ENCODE data around the gene SLC24A3. TPM values are rescaled to one million over a fixed set of nuclear protein-coding genes. Genes with fewer than 3 reads are reported as not detected.

Gene SLC24A3
- total RNA-seq, 2 experiments from 2014 or later = not detected

DNA sequence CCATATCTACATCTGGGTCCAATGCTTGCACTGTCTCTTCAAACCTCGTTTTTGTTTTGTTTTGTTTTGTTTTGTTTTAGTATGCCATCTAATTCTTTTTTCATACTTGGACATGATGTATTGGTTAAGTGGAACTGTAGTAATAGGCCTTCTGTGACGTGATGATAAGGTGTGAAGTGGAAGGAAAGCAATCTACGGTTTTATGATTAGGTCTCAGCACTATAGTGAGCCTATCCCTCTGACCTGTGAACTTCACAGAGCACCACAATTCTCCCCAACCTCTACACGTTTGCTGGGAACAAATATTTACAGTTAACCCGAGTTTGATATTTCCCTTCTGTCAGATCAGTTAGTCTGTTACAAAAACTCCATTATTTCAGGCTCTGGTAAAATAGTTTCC is 19.1 kb upstream of the SLC24A3 start:
- Histone ChIP-seq H3K27ac (ENCODE audit: low read depth, low read length, poor library complexity, severe bottlenecking) (no peak overlapping the region), H4K20me1 (ENCODE audit: insufficient read depth, low read length) (no peaks in the 10 kb centered on the region), H3K4me3 (ENCODE audit: low read depth, low read length, poor library complexity, severe bottlenecking) (no peak overlapping the region), H3K9me2 (ENCODE audit: insufficient read depth, low read length) (no peaks in the 10 kb centered on the region), H3K36me3 (ENCODE audit: insufficient read depth, low read length) (no peaks in the 10 kb centered on the region), H2AFZ (ENCODE audit: low read length) (no peak overlapping the region), H3K9me3 (ENCODE audit: low read length) (no peaks in the 10 kb centered on the region), H3K79me2 (ENCODE audit: insufficient read depth, low read depth, low read length) (no peaks in the 10 kb centered on the region), H3K4me1 (ENCODE audit: insufficient read depth, low read length, poor library complexity, severe bottlenecking) (no peaks in the 10 kb centered on the region), H3K4me2 (ENCODE audit: low read length) (no peak overlapping the region)
- TF ChIP-seq, protein P1, sequence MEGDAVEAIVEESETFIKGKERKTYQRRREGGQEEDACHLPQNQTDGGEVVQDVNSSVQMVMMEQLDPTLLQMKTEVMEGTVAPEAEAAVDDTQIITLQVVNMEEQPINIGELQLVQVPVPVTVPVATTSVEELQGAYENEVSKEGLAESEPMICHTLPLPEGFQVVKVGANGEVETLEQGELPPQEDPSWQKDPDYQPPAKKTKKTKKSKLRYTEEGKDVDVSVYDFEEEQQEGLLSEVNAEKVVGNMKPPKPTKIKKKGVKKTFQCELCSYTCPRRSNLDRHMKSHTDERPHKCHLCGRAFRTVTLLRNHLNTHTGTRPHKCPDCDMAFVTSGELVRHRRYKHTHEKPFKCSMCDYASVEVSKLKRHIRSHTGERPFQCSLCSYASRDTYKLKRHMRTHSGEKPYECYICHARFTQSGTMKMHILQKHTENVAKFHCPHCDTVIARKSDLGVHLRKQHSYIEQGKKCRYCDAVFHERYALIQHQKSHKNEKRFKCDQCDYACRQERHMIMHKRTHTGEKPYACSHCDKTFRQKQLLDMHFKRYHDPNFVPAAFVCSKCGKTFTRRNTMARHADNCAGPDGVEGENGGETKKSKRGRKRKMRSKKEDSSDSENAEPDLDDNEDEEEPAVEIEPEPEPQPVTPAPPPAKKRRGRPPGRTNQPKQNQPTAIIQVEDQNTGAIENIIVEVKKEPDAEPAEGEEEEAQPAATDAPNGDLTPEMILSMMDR (conservative IDR thresholded peaks at IDR 0.05; ENCODE audit: low read length) = no peak
- TF ChIP-seq EZH2phosphoT487 (IDR thresholded peaks at IDR 0.05; ENCODE audit: borderline replicate concordance, low read depth, low read length) = no peak
- DNase-seq (ENCODE audit: low spot score) = no peak
- BruUV-seq (replicated peaks) = no TSS peak
- intact Hi-C loops (cut with micrococcal nuclease; ENCODE audit: unreplicated experiment) = no loop called here
- POLR2A ChIA-PET = no interaction called here
- CTCF ChIA-PET (ENCODE audit: unreplicated experiment) = no interaction called here

DNA sequence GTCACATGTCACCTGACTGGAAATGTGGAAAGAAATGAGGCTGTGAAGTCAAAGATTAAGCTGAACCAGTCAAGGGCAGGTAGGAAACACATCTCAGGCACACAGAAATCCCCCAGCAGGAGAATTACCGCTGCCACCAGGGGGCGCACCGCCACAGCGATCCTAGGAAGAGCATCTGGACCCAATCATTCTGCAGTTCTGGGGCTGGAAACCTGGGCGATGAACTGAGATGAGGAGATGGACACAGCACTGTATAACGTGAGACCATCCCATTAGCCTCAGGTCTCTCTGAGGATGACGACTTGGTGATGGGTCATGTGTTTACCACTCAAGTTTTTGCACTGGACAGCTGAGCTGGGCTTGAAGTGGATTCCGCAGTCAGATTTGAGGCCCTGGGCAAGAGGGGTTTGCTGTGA is 6.5 kb upstream of the SLC24A3 start:
- ChIA-PET CTCF (ENCODE audit: unreplicated experiment) (no interaction called here), POLR2A (interaction anchor here (0.8 to 0.9 kb wide), 2 partner anchors 9 to 346 kb away, joined by 3 read pairs; no protein-coding TSS in a partner anchor)
- H3K79me2 ChIP-seq (ENCODE audit: insufficient read depth, low read depth, low read length) = no peaks in the 10 kb centered on the region
- DNase-seq (ENCODE audit: low spot score) = peak; percentile 57
- no peak overlapping the region for H3K27ac ChIP-seq (ENCODE audit: low read depth, low read length, poor library complexity, severe bottlenecking)
- H4K20me1 ChIP-seq (ENCODE audit: insufficient read depth, low read length) = no peaks in the 10 kb centered on the region
- intact Hi-C loops (cut with micrococcal nuclease; ENCODE audit: unreplicated experiment) = loop anchor here (1.0 to 10.0 kb wide), 2 partner anchors 379 to 456 kb away; no protein-coding TSS in a partner anchor
- no peaks in the 10 kb centered on the region for H3K36me3 ChIP-seq (ENCODE audit: insufficient read depth, low read length)
- no peak overlapping the region for H3K4me3 ChIP-seq (ENCODE audit: low read depth, low read length, poor library complexity, severe bottlenecking)
- no peaks in the 10 kb centered on the region for H3K9me2 ChIP-seq (ENCODE audit: insufficient read depth, low read length)
- BruUV-seq (replicated peaks) = no TSS peak
- no peak overlapping the region for H2AFZ ChIP-seq (ENCODE audit: low read length)
- H3K4me2 ChIP-seq (ENCODE audit: low read length) = no peak overlapping the region
- H3K9me3 ChIP-seq (ENCODE audit: low read length) = no peaks in the 10 kb centered on the region
- no peaks in the 10 kb centered on the region for H3K4me1 ChIP-seq (ENCODE audit: insufficient read depth, low read length, poor library complexity, severe bottlenecking)
- TF ChIP-seq, protein P1 (conservative IDR thresholded peaks at IDR 0.05; ENCODE audit: low read length) = peak; percentile 94
- TF ChIP-seq EZH2phosphoT487 (IDR thresholded peaks at IDR 0.05; ENCODE audit: borderline replicate concordance, low read depth, low read length) = no peak

DNA sequence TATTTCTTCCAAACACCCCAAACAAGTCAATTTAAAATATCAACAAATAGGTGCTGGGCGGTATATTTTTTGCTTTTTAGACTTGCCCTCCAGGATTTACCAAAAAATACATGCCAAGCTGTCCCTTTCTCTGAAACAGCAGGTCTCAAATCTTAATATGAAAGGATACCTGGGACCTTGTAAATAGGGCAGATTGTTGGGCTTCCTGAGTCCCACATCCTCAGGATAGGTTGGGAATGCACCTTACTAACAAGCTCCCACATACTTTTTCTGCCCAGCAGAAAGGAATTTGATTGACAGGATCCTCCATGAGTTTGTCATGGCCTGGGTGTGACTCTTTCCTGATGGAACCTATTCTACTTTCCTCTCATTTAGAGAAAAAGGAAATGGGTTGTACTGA is 4.9 kb upstream of the SLC24A3 start:
- Histone ChIP-seq H3K4me2 (ENCODE audit: low read length) (no peak overlapping the region), H3K4me1 (ENCODE audit: insufficient read depth, low read length, poor library complexity, severe bottlenecking) (no peaks in the 10 kb centered on the region), H3K27ac (ENCODE audit: low read depth, low read length, poor library complexity, severe bottlenecking) (no peak overlapping the region), H3K9me2 (ENCODE audit: insufficient read depth, low read length) (no peaks in the 10 kb centered on the region), H2AFZ (ENCODE audit: low read length) (no peak overlapping the region), H4K20me1 (ENCODE audit: insufficient read depth, low read length) (no peaks in the 10 kb centered on the region), H3K4me3 (ENCODE audit: low read depth, low read length, poor library complexity, severe bottlenecking) (no peak overlapping the region), H3K79me2 (ENCODE audit: insufficient read depth, low read depth, low read length) (no peaks in the 10 kb centered on the region), H3K36me3 (ENCODE audit: insufficient read depth, low read length) (no peaks in the 10 kb centered on the region), H3K9me3 (ENCODE audit: low read length) (no peaks in the 10 kb centered on the region)
- ChIA-PET CTCF (ENCODE audit: unreplicated experiment) (no interaction called here), POLR2A (interaction anchor here (0.6 to 1.3 kb wide), 3 partner anchors 11 to 470 kb away, joined by 3 read pairs; no protein-coding TSS in a partner anchor)
- no TSS peak for BruUV-seq (replicated peaks)
- DNase-seq (ENCODE audit: low spot score) = no peak
- intact Hi-C loops (cut with micrococcal nuclease; ENCODE audit: unreplicated experiment) = loop anchor here (10.0 kb wide), 1 partner anchor 377 kb away; no protein-coding TSS in a partner anchor
- no peak for TF ChIP-seq EZH2phosphoT487 (IDR thresholded peaks at IDR 0.05; ENCODE audit: borderline replicate concordance, low read depth, low read length)
- TF ChIP-seq, protein P1 (conservative IDR thresholded peaks at IDR 0.05; ENCODE audit: low read length) = no peak

All from OCI-LY7 (cell line).